Measurements from ENCODE around the gene NXPH3.

NXPH3 gene

DNA sequence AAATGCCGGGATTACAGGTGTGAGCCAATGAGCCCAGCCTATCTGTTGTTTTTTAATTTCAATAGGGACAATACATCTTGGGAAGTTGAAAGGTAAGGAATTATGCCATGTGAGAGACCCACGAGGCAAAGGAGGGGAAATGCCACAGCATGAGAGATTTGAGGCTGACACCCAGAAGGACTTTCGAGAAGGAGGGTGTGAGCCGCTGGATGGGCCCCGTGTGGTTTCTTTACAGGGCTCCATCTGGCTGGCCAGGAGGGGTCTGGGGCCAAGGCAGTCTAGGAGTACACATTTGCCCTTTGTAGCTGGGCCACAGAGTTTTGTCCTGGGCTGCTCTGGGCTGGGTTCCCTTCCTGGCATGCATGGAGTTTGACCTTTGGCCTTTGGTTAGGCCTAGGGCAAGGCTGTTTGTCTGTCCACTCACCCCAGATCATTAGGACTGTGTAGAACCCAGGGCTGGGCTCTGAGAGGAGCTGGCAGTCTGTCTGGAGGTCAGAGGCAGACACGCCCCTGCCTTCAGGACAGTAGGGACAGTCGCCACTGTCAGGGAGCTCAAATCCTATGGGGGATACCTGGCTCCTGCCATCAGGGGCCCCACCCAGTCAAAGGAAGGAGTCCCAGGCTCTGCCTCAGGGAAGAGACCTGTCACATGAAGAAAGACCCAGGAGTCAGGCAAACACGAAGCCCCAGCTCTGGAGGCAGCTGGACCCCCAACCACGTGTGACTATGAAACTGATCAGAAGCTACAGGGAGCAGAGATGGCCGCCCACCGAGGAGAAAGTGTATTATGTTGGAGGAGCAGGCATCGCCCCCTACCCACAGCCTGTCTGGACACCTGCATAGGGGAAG lies 24.2 kb upstream of the NXPH3 start:
- H3K27me3 ChIP-seq (ENCODE audit: insufficient read depth, poor library complexity, severe bottlenecking): no peaks in the 10 kb centered on the region
- DNase-seq (ENCODE audit: low read depth in 1 of 2, low spot score in 1 of 2): no peak
- H3K27ac ChIP-seq (replicated peaks): no peak overlapping the region
- no peak for TF ChIP-seq SPI1 (IDR thresholded peaks at IDR 0.05; ENCODE audit: borderline replicate concordance, low read depth)
- H3K4me3 ChIP-seq (replicated peaks; ENCODE audit: insufficient read depth, low read length): no peak overlapping the region

DNA sequence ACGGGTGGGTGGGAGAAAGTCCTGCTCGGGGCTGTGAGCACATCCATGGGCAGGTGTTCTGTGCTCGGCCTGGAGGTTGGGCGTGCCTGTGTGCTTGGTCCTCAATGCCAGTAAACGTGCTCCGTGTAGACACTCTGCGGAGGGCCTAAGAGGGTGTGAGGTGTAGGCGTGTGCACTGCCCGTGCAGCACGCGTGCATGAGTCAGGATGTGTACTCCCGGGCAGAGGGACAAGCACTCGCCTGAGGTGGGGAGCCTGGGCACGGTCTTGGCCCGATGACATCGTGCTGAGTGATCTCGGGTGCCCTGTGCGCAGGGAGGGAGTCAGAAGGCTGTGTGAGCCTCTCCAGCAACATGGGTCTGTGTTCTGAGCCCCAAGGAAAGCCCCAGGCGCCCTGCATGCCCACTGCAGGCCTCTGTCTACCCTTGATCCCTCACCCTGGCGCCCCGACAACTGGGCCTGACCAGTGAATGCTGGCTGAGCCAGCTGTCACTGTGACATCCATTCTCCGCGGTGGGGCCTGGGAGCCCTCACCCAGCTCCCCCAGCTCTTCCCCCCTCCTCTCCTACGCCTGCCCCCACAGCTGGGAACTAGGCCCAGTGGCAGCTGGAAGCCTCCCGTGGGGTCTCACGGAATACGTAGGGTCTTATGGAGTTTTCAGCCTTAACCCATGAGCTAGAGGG lies 23.5 kb upstream of the NXPH3 start:
- no peak for DNase-seq (ENCODE audit: low read depth in 1 of 2, low spot score in 1 of 2)
- TF ChIP-seq, protein P1, sequence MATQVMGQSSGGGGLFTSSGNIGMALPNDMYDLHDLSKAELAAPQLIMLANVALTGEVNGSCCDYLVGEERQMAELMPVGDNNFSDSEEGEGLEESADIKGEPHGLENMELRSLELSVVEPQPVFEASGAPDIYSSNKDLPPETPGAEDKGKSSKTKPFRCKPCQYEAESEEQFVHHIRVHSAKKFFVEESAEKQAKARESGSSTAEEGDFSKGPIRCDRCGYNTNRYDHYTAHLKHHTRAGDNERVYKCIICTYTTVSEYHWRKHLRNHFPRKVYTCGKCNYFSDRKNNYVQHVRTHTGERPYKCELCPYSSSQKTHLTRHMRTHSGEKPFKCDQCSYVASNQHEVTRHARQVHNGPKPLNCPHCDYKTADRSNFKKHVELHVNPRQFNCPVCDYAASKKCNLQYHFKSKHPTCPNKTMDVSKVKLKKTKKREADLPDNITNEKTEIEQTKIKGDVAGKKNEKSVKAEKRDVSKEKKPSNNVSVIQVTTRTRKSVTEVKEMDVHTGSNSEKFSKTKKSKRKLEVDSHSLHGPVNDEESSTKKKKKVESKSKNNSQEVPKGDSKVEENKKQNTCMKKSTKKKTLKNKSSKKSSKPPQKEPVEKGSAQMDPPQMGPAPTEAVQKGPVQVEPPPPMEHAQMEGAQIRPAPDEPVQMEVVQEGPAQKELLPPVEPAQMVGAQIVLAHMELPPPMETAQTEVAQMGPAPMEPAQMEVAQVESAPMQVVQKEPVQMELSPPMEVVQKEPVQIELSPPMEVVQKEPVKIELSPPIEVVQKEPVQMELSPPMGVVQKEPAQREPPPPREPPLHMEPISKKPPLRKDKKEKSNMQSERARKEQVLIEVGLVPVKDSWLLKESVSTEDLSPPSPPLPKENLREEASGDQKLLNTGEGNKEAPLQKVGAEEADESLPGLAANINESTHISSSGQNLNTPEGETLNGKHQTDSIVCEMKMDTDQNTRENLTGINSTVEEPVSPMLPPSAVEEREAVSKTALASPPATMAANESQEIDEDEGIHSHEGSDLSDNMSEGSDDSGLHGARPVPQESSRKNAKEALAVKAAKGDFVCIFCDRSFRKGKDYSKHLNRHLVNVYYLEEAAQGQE (IDR thresholded peaks at IDR 0.05; ENCODE audit: insufficient replicate concordance, low read depth): no peak
- TF ChIP-seq SPI1 (IDR thresholded peaks at IDR 0.05; ENCODE audit: borderline replicate concordance, low read depth) (no peak), POLR2AphosphoS5 (IDR thresholded peaks at IDR 0.05; ENCODE audit: low read depth) (no peak), GABPA (IDR thresholded peaks at IDR 0.05; ENCODE audit: low read depth) (no peak)
- H3K4me3 ChIP-seq (replicated peaks; ENCODE audit: insufficient read depth, low read length): no peak overlapping the region
- no peaks in the 10 kb centered on the region for H3K27me3 ChIP-seq (ENCODE audit: insufficient read depth, poor library complexity, severe bottlenecking)
- H3K27ac ChIP-seq (replicated peaks): no peak overlapping the region

DNA sequence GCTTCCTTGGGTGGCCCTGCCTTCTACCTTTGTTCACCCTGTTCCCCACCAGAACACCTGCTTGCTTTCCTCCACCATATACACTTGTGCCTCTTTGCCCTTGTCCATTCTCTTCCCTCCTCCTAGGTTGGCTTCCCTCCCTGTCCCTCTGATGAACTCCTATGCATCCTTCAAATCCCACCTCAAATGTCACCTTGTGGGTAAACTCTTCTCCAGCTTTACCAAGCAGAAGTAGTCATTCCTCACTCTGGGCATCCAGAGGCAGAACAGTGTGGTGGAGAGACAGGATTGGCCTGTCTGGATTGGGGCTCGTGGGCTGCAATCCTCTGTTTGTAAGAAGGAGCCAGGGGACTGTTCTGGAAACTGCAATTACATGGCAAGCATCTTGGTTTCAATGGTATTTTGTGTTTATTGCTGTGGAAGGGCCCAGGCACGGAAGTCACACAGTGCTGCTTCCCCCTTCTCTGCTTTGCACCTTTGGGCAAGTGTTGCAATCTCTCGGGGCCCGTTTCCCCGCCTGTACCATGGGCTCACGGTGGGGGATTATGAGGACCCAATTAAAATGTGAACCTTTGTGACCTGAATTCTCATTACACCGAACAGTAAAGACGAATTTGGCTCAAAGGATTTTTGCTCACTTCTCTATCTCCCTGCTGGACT lies 21.9 kb upstream of the NXPH3 start:
- no peak overlapping the region for H3K27ac ChIP-seq (replicated peaks)
- TF ChIP-seq GABPA (IDR thresholded peaks at IDR 0.05; ENCODE audit: low read depth) (no peak), SPI1 (IDR thresholded peaks at IDR 0.05; ENCODE audit: borderline replicate concordance, low read depth) (no peak; the same call in 1 of the 2 replicates), POLR2AphosphoS5 (IDR thresholded peaks at IDR 0.05; ENCODE audit: low read depth) (no peak)
- TF ChIP-seq, protein P1 (IDR thresholded peaks at IDR 0.05; ENCODE audit: insufficient replicate concordance, low read depth): no peak
- TF ChIP-seq, protein P2, sequence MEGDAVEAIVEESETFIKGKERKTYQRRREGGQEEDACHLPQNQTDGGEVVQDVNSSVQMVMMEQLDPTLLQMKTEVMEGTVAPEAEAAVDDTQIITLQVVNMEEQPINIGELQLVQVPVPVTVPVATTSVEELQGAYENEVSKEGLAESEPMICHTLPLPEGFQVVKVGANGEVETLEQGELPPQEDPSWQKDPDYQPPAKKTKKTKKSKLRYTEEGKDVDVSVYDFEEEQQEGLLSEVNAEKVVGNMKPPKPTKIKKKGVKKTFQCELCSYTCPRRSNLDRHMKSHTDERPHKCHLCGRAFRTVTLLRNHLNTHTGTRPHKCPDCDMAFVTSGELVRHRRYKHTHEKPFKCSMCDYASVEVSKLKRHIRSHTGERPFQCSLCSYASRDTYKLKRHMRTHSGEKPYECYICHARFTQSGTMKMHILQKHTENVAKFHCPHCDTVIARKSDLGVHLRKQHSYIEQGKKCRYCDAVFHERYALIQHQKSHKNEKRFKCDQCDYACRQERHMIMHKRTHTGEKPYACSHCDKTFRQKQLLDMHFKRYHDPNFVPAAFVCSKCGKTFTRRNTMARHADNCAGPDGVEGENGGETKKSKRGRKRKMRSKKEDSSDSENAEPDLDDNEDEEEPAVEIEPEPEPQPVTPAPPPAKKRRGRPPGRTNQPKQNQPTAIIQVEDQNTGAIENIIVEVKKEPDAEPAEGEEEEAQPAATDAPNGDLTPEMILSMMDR (IDR thresholded peaks at IDR 0.05; ENCODE audit: insufficient read depth, low read length): no peak
- H3K27me3 ChIP-seq (ENCODE audit: insufficient read depth, poor library complexity, severe bottlenecking): no peaks in the 10 kb centered on the region
- no peak overlapping the region for H3K4me3 ChIP-seq (replicated peaks; ENCODE audit: insufficient read depth, low read length)
- DNase-seq (ENCODE audit: low read depth in 1 of 2, low spot score in 1 of 2): peak in 1 of 2 experiments; percentile 45

DNA sequence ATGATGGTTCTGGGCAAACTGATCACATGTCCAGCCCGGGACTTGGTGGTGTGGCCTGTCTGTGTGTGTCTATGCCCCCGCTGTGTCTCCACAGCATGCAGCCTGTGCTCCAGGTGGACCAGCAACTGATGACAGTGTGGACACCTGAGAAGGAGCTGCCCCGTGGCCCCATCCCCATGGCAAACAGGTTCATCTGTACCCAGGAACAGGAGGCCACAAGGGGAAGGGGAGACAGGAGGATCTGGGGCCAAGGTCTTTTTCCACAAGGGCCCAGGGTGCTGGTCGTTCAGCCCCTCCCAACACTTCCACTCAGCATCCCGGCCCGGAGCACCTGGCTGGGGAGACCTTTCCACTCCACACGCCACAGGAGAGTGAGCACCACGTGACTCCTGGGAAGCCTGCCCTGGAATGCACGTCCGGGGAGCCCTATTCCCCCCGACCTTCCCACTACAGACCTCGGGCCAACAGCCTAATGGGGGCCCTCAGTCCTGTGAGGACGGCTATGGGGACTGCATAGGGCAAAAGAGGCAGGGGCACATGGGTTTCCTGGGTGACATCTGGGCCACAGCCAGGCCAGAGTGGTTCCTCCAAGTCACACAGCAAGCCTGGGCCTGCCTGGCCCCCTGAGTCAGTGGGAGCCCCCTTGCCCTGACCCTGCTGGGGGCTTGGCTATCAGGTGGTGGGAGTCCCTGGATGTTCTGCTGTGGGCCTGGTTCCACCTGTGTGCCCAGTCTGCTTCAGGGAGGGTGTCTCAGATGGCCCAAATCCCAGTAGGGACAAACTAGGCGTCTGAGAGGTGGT lies 20.8 kb upstream of the NXPH3 start:
- H3K27me3 ChIP-seq (ENCODE audit: insufficient read depth, poor library complexity, severe bottlenecking): no peaks in the 10 kb centered on the region
- no peak overlapping the region for H3K27ac ChIP-seq (replicated peaks)
- TF ChIP-seq POLR2AphosphoS5 (IDR thresholded peaks at IDR 0.05; ENCODE audit: low read depth): no peak
- TF ChIP-seq GABPA (IDR thresholded peaks at IDR 0.05; ENCODE audit: low read depth): no peak
- TF ChIP-seq SPI1 (IDR thresholded peaks at IDR 0.05; ENCODE audit: borderline replicate concordance, low read depth): no peak
- TF ChIP-seq, protein P1 (IDR thresholded peaks at IDR 0.05; ENCODE audit: insufficient replicate concordance, low read depth): no peak
- TF ChIP-seq, protein P2 (IDR thresholded peaks at IDR 0.05; ENCODE audit: insufficient read depth, low read length): no peak
- H3K4me3 ChIP-seq (replicated peaks; ENCODE audit: insufficient read depth, low read length): no peak overlapping the region
- no peak for DNase-seq (ENCODE audit: low read depth in 1 of 2, low spot score in 1 of 2)

All from HL-60 (cell line).